Stimulated activated CD4-positive, alpha-beta T cell treated with anti-CD3 and anti-CD28 coated beads, Interleukin-1b, Interleukin-23, amount 100 ng/mL, for 4 hours (primary cell): ENCODE data around the gene INTS2.
"Not testable (repeated sequence)": the region's sequence is repeated elsewhere in the genome, so short reads cannot be mapped to it uniquely, and the experiment has no call there.

Experiments used
- DNase-seq, 2 donors: peaks; one replicate each; pipeline ENCODE4 v3.0.0-alpha.2; 2020; ENCODE audit warnings: low read depth in 2 of 2

Gene INTS2

GRCh38 chr17:61821655-61822054 lies 106.1 kb downstream of the INTS2 start:
- no peak for DNase-seq

GRCh38 chr17:61819265-61819664 lies 108.5 kb downstream of the INTS2 start:
- DNase-seq: not testable (repeated sequence)

GRCh38 chr17:61818225-61818624 lies 109.6 kb downstream of the INTS2 start:
- DNase-seq: no peak

GRCh38 chr17:61817452-61817851 lies 110.3 kb downstream of the INTS2 start:
- DNase-seq: no peak

- DNase-seq: no peak
Observed at GRCh38 chr17:61816538-61816937, 111.2 kb downstream of the INTS2 start.

GRCh38 chr17:61815863-61816503 lies 111.8 kb downstream of the INTS2 start:
- no peak for DNase-seq
